ENCODE data around the gene GART. TPM values are rescaled to one million over a fixed set of nuclear protein-coding genes. Genes with fewer than 3 reads are reported as not detected.

Gene GART
- total and polyA plus RNA-seq, 8 donors, result 4.1 to 126 (median 47.8) TPM

DNA sequence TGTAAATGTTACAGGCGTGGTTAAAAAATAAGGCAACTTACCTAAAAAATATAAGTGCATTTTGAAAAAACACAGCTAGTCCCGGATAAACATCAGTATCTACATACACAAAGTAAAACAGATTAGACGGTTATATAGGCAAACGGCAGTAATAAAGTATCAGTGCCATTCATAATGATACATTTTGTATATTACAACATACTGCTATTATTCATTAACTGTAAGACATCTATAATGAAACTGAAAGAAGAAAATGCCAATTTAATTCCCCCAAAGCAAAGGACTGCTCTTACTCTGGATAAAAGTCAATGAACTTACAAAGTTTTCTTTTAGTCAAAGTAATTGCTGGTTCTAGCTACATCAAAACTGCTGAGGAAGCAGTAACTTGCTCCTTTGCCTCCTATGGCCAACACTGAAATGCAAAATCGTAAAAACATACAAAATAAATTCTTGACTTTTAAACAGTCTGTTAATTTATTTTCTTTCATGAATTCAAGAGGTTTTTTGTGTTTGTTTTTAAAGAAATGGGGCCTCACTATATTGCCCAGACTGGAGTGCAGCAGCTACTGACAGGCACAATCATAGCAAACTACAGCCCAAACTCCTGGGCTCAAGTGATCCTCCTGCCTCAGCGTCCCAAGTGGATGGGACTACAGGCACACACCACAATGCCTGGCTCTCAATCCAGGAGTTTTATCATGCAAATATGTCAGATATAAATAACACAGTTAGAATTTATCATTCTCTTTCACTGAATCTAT lies 86.1 kb downstream of the GART start:
- H3K9me3 ChIP-seq, result no peaks in the 10 kb centered on the region
- no peak for TF ChIP-seq EP300 (IDR thresholded peaks at IDR 0.05)
- TF ChIP-seq, protein P1, sequence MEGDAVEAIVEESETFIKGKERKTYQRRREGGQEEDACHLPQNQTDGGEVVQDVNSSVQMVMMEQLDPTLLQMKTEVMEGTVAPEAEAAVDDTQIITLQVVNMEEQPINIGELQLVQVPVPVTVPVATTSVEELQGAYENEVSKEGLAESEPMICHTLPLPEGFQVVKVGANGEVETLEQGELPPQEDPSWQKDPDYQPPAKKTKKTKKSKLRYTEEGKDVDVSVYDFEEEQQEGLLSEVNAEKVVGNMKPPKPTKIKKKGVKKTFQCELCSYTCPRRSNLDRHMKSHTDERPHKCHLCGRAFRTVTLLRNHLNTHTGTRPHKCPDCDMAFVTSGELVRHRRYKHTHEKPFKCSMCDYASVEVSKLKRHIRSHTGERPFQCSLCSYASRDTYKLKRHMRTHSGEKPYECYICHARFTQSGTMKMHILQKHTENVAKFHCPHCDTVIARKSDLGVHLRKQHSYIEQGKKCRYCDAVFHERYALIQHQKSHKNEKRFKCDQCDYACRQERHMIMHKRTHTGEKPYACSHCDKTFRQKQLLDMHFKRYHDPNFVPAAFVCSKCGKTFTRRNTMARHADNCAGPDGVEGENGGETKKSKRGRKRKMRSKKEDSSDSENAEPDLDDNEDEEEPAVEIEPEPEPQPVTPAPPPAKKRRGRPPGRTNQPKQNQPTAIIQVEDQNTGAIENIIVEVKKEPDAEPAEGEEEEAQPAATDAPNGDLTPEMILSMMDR (IDR thresholded peaks at IDR 0.05), result no peak
- no peak for TF ChIP-seq POLR2A (IDR thresholded peaks at IDR 0.05)
- TF ChIP-seq POLR2AphosphoS5 (IDR thresholded peaks at IDR 0.05), result no peak
- WGBS, 5 donors, result 63 to 81% (median 74%) methylated on average over 6 of the region's 6 CpGs
- H3K27ac ChIP-seq, result no peak overlapping the region
- peaks cover 0 to 15% (median 9%) of the 10 kb centered on the region in 4 donors for H3K4me1 ChIP-seq
- no peak for DNase-seq
- H3K36me3 ChIP-seq, result peaks cover 12 to 93% (median 89%) of the 10 kb centered on the region in 4 donors
- intact Hi-C loops (cut with DNase I; ENCODE audit: low total_unique reads), result no loop called here
- no peak overlapping the region for H3K4me3 ChIP-seq
- no peaks in the 10 kb centered on the region for H3K27me3 ChIP-seq

Other genes with a start within 250 kb of the GART start
- 10 to 100 TPM in 3 of 5 donors, 1 to 10 TPM in 2; 2.6 to 34.5 (median 14.3) TPM for gene IFNAR1, start 217.1 kb downstream of the GART start, total RNA-seq
- 10 to 100 TPM in 2 of 3 donors, 1 to 10 TPM in 1; 8.3 to 11.8 (median 10.6) TPM for gene IFNAR1, start 217.1 kb downstream of the GART start, polyA plus RNA-seq
- 10 to 100 TPM; 35.2 to 89.3 (median 67.8) TPM for gene IFNGR2, start 138.7 kb downstream of the GART start, total RNA-seq
- 10 to 100 TPM; 42.2 to 79.7 (median 47.0) TPM for gene IFNGR2, start 138.7 kb downstream of the GART start, polyA plus RNA-seq
- gene TMEM50B, start 62.1 kb downstream of the GART start, total RNA-seq, result 10 to 100 TPM; 20.3 to 97.3 (median 89.3) TPM
- 10 to 100 TPM; 36.7 to 48.5 (median 44.5) TPM for gene TMEM50B, start 62.1 kb downstream of the GART start, polyA plus RNA-seq
- gene DNAJC28, start 50.4 kb downstream of the GART start, total RNA-seq, result 1 to 10 TPM in 1 of 5 donors, under 1 TPM in 3, not detected in 1; 0.43 to 1.1 (median 0.74) TPM
- gene DNAJC28, start 50.4 kb downstream of the GART start, polyA plus RNA-seq, result 1 to 10 TPM; 1.2 to 4.3 (median 1.7) TPM
- 100 to 1,000 TPM; 187 to 351 (median 237) TPM for gene SON, start 921 bp upstream of the GART start, total RNA-seq
- 100 to 1,000 TPM in 2 of 3 donors, 10 to 100 TPM in 1; 31.8 to 419 (median 108) TPM for gene SON, start 921 bp upstream of the GART start, polyA plus RNA-seq
- 10 to 100 TPM in 3 of 5 donors, 1 to 10 TPM in 1, under 1 TPM in 1; 0.58 to 72.4 (median 19.1) TPM for gene DONSON, start 46.6 kb upstream of the GART start, total RNA-seq
- gene DONSON, start 46.6 kb upstream of the GART start, polyA plus RNA-seq, result 10 to 100 TPM in 1 of 3 donors, 1 to 10 TPM in 2; 5.9 to 13.1 (median 6.3) TPM
- 10 to 100 TPM in 4 of 5 donors, 1 to 10 TPM in 1; 9.3 to 73.5 (median 50.0) TPM for gene CRYZL1, start 99.6 kb upstream of the GART start, total RNA-seq
- 10 to 100 TPM; 17.6 to 33.9 (median 23.8) TPM for gene CRYZL1, start 99.6 kb upstream of the GART start, polyA plus RNA-seq
- gene ITSN1, start 100.4 kb upstream of the GART start, total RNA-seq, result 10 to 100 TPM; 17.1 to 83.5 (median 47.7) TPM
- 10 to 100 TPM in 1 of 3 donors, 1 to 10 TPM in 2; 6.0 to 10.7 (median 9.4) TPM for gene ITSN1, start 100.4 kb upstream of the GART start, polyA plus RNA-seq